Stimulated activated CD8-positive, alpha-beta memory T cell treated with anti-CD3 and anti-CD28 coated beads, Interleukin-7, amount 100 ng/mL, for 24 hours (primary cell): Measurements from ENCODE around the gene RFC3.
"Not testable (repeated sequence)": the region's sequence is repeated elsewhere in the genome, so short reads cannot be mapped to it uniquely, and the experiment has no call there.

Experiments used
- DNase-seq: peaks from one replicate; pipeline ENCODE4 v3.0.0-alpha.2; 2020; ENCODE audit warnings: low read depth

Gene RFC3, protein sequence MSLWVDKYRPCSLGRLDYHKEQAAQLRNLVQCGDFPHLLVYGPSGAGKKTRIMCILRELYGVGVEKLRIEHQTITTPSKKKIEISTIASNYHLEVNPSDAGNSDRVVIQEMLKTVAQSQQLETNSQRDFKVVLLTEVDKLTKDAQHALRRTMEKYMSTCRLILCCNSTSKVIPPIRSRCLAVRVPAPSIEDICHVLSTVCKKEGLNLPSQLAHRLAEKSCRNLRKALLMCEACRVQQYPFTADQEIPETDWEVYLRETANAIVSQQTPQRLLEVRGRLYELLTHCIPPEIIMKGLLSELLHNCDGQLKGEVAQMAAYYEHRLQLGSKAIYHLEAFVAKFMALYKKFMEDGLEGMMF

DNA sequence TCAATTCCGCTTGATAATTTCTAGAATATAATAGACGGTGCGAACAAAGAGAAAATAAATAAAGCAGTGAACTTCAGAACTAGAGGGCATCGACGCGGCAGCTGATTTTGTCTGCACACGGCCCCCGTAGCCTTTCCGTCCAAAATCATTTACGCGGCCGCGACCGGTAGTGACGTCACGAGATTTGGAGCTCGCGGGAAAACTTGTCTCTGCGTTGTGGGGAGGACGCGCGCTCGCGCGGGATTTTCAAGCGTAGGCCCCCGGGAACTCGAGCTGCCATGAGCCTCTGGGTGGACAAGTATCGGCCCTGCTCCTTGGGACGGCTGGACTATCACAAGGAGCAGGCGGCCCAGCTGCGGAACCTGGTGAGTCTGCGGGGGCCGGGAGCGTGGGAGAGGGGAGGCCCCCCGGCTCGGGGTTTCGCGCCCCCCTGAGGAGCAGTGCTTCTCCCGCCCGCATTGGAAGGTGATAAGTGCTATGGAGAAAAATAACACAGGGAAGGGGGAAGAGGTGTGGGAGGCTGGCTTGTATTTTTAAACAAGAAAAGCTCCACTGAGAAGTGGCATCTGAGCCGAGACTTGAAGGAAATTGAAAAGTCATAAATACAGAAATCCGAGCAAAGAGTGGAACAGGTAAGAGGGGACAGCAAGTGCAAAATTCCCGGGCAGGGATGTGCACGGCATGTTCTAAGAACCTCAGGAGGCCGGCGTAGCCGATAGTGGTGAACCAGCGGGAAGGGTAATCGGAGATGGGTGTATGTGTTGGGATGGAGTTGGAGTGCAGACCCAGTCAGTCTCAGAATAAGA lies at the start of gene RFC3:
Gene RFC3 (plus strand): TSS at position 249 of the 806 bp plus-strand sequence. CDS start 30 bp downstream, at position 279.
- peak; percentile 92 for DNase-seq

- no peak for DNase-seq
Measured at GRCh38 chr13:33771296-33771695, 46.7 kb upstream of the RFC3 start.

DNA sequence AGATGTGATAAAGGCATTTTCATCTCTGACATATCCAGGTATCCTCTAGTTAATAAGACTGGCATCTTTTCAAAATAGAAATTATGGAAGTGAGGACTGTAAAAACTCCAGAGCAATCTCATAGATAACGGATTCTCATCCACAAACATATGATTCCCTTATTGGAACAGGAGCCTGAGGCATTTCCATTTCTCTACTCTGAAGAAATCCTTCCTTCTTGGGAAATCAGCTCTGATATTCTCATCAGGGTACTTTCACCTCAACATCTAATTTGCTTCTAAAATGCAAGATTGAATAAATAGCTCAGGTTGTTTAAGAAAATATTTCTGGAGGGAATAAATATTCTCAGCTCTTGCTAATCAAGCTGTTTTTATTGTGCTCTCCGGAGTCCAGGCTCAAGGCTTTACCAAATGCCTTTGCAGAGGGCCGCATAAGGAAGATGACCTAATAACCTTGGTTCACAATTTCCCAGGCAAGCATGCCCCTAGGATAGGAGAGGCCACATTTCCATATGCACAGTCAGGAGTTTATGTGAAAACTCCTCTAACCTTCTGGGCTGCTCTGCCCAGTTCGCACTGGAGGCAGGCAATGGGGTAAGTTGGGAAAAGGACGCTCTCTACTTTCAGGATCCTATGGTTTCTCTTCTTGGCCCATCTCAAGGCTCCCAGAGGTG lies 44.0 kb upstream of the RFC3 start:
- DNase-seq, result no peak

DNA sequence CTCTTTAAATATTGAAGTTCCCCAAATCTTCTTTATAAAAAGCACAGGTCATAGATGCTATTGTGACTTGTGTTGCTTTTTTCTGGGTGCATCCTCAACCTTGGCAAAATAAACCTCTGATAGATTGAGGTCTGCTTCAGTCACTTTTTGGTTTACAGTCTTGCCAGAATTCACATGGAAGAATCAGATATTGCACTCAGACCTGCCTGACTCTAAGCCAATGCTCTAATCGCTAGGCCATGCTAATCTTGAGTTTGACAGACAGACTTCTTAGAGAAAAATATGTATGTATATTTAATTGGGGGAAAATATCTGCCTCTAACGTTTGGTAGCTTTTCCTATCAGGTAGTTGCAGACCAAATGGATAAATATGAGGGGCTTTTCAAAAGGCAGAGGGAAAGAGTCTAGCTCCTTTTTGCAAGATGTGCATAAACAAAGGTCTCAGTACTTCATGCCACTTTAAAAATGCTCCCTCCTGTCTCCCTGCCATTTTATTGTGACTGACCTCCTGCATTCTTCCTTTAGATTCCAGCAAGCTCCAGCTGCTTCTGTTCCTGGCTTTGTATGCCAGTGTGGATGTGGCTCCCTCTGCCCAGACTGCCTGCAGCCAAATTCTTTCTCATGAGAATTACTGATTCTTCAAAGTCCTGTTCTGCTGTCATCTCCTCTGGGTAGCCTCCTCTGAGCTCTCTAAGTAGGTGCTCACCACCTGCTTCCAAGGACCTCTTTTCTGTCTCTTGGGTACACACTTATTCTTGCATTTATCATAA lies 42.4 kb upstream of the RFC3 start:
- DNase-seq, result no peak

DNA sequence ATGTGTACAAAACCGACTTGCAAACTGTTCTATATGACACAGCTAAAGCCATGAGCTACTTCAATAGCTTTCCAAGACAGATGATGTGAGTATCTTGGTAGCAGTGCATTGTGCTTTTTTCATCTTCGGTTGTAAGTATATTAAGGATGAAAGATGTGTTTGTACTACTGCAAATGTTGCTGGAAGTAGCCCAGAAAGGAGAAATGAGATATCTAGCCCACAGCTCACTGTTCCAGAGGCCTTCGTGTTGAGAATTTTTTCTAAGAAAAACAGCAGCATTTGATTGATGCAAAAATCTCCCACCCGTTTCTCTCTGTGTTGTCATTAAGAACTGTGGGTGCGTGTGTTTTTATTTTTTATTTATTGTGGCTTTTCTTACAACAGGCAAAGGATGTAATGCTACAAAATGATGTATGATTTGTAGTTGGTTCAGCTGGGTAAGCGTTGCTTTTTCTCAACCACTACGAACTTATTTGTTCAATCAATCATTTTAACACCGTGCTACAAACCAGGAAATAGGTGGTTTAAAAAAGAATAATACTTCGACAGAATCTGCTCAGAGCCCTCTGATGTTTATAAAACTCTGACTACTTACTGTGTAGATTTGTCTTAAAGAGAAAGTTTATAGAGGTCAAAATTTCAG lies 41.6 kb upstream of the RFC3 start:
- no peak for DNase-seq

DNA sequence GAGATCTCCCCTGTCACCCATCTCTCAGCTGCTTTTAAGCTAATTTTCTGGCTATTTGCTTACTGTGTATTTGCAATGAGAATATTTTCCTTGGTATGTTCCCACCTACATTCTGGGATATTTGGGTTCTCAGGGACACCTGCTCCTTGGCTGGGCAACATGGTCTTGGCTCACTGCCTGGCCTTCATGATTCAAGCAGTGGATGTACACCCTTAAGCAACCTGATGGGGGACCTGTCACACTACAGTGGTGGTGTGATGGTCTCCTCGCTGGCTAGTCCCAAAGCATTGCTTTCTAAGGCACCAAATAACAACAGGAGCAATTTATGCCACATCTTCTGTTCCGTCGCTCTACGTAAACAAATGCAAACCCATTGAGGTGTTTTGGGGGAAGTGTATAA lies 35.3 kb upstream of the RFC3 start:
- DNase-seq, result no peak

DNA sequence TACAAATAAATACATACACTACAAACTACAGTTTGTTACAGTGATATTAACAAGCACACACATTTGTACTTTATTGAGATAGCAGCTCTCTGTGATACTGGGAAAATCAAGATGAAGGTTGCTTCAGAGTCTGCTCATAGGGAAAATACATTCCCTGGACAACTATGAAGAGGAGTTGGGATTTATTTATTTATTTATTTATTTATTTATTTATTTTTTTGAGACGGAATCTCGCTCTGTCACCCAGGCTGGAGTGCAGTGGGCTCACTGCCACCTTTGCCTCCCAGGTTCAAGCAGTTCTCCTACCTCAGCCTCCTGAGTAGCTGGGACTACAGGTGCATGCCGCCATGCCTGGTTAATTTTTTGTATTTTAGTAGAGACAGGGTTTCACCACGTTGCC lies 34.7 kb upstream of the RFC3 start:
- DNase-seq, result not testable (repeated sequence)

GRCh38 chr13:33784738-33785137 lies 33.2 kb upstream of the RFC3 start:
- DNase-seq, result no peak

DNA sequence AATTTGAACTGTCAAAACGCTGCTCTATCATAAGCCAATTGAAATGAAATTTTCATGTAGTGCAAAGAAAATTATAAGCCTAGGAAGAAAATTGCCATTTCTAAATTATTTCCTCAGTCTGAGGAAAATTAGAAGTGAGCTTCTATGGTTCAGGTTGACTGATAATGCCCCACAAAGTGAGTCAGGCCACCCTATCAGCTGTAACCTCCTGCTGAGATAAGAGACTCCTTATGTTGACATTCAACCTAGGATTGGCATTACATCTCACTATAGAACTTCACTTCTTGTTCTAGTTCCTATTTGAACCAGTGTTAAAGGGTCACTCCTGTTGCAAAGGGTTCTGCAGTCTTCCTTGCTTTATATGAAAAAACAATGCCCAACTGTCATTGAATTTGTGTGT lies 32.6 kb upstream of the RFC3 start:
- DNase-seq, result no peak

GRCh38 chr13:33787051-33787591 lies 30.8 kb upstream of the RFC3 start:
- no peak for DNase-seq

- no peak for DNase-seq
Measured at GRCh38 chr13:33789066-33789606, 28.8 kb upstream of the RFC3 start.

DNA sequence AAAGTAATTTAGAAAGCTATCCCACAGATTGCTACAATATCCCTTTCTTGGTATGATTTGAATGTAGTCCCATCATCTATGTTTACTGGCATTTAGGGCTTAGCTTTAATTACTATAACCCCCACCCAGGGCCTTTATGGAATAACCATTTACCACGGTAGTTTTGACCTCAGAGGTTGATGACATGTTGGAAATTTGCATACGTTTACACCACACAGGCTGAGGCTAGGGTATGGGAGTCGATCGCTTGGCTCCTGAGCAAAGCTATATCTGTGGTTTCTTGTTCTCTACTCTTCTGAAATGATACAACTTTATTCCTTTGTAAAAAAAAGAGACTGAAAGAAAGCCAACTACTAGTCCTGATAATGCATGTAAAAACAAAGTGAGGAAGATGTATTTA lies 28.2 kb upstream of the RFC3 start:
- DNase-seq, result no peak

GRCh38 chr13:33793726-33794125 lies 24.2 kb upstream of the RFC3 start:
- no peak for DNase-seq

DNA sequence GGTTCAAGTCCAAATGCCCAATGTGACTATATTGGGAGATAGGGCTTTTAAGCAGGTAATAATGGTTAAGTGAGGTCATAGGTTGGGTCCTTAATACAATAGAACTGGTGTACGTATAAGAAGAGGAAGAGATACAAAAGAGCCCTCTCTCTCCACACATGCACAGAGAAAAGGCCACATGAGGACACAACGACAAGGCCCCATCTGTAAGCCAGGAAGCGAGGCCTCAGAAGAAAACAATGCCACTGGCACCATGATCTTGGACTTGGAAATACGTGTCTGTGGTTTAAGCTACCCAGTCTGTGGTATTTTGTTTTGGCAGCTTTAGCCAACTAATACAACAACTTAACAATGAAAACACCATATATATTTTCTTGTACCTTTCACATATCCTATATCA lies 23.4 kb upstream of the RFC3 start:
- DNase-seq, result no peak

DNA sequence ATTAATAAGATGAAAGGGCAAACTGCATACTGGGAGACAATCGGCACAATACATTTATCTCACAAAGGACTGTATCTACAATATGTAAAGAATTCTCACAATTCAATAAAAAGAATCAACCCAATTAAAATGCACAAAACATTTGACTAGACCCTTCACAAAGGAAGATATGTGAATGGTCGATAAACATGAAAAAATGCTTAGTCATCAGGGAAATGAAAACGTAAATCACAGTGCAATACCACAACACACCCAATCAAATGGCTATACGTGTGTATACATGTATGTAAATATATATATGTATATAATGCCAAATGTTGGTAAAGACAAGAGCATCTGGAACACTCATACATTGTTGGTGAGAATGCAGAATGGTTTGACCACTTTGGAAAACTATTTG lies 21.9 kb upstream of the RFC3 start:
- no peak for DNase-seq

- DNase-seq, result no peak
Measured at GRCh38 chr13:33797622-33798021, 20.3 kb upstream of the RFC3 start.

DNA sequence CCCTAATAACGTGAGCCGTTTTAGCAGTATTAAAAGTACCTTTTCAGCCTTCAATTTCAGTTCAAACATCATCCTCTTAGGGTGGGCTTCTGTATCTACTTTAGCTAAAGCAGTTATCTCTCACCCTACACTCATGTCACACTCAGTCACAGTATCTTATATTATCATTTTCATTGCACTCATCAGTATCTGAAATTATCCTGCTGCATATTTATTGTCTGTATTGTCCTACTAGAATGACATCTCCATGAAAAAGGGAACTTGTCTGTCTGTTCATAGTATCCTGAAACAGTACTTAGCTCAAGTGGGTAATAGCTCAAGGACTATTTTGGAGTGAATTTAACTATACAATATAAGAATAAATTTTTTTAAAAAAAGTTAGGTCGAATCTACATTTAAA lies 19.9 kb upstream of the RFC3 start:
- no peak for DNase-seq

DNA sequence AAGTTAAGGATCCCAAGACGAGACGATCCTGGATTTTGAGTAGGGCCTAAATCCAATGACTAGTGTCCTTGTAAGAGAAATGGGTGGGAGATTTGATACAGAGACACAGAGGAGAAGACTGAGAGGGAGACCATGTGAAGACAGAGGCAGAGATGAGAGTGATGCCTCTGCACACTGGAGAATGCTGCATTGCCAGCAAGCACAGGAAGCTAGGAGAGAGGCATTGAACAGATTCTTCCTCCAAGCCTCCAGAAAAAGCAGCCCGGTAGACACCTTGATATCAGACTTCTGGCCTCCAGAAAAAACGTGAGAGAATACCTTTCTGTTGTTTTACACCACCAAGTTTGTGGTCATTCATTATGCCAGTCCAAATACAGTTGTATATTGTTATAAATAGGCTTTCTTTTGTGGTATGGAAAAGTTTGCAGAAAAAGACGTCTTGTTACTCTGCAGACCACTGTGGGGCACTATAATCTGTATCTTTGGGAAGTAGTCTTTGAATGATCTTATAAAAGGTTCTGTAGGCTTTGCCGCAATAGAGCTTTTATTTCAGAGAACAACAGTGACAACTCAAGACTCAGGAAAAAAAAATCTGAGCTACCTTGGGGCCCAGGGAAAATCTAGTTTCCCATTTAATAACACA lies 17.9 kb upstream of the RFC3 start:
- no peak for DNase-seq

DNA sequence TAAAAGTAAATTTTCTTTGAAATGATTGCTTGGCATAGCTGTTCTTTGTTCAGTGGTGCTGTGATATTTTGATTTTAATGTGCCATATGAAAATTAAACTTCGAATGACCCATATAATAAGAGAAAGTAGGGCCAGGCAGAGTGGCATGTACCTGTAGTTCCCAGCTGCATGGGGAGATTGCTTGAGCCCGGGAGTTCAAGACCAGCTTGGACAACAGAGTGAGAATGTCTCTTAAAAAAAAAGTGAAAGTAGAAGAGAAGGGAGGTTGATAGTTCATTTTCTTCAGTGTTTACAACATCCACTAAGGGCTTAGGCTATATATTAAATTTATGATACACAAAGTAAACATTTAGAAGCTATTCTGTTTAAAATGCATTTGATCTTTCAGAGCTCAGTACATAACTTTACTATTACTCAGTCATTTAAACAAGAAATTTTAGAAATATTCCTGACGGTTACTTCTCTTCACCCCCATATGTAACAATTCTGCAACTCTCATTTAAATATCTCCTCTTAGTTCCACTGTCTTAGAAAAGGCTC lies 17.2 kb upstream of the RFC3 start:
- DNase-seq, result no peak
